Uterus (tissue), 4 donors: ENCODE results near the gene HDDC2. TPM values are rescaled to one million over a fixed set of nuclear protein-coding genes. Genes with fewer than 3 reads are reported as not detected.
A peak's percentile ranks its signal among the peaks of the same experiment; 100 is the strongest.

Experiments used
- DNase-seq, 2 donors: peaks; one replicate each; pipeline ENCODE4 v3.0.0-alpha.2; 2019 to 2020
- H3K27ac ChIP-seq, 2 donors: fragments of 200-600 bp; sonication (generic); 1 replicate in 1 of 2; 2 replicates in 1 of 2; pipeline ENCODE4 v1.5.1; 2016 to 2018
- H3K27me3 ChIP-seq, 2 donors: fragments of 200-600 bp; sonication (generic); one replicate each; pipeline ENCODE4 v1.5.1; 2018 to 2019; ENCODE audit warnings: control low read depth in 1 of 2
- H3K36me3 ChIP-seq, 2 donors: fragments of 200-600 bp; sonication (generic); one replicate each; pipeline ENCODE4 v1.5.1; 2019; ENCODE audit warnings: control low read depth in 1 of 2
- H3K4me1 ChIP-seq, 2 donors: fragments of 200-600 bp; sonication (generic); one replicate each; pipeline ENCODE4 v1.5.1; 2018 to 2019; ENCODE audit warnings: control low read depth in 1 of 2
- H3K4me3 ChIP-seq, 2 donors: fragments of 200-600 bp; sonication (generic); 1 replicate in 1 of 2; 2 replicates in 1 of 2; pipeline ENCODE4 v1.5.1; 2018 to 2019; ENCODE audit warnings: mild to moderate bottlenecking in 1 of 2
- H3K9me3 ChIP-seq, 2 donors: fragments of 200-600 bp; sonication (generic); one replicate each; pipeline ENCODE4 v1.5.1; 2019; ENCODE audit warnings: control low read depth in 1 of 2
- CTCF ChIP-seq, 4 experiments: fragments of 200-600 bp in 2 of 4; fragments of 450-650 bp in 2 of 4; sonication (generic) in 2 of 4; IDR thresholded peaks; one replicate each; pipeline ENCODE4 v1.5.1; 2016 to 2019; ENCODE audit warnings: antibody characterized with exemption in 4 of 4, mild to moderate bottlenecking in 2 of 4, moderate library complexity in 1 of 4
- POLR2A ChIP-seq, 2 donors: fragments of 450-650 bp; IDR thresholded peaks; one replicate each; pipeline ENCODE4 v1.6.1; 2016; ENCODE audit warnings: antibody characterized with exemption in 2 of 2, mild to moderate bottlenecking in 1 of 2, moderate library complexity in 1 of 2
- intact Hi-C: fragments of 100-400 bp; cut with DNase I; formaldehyde crosslinking; loops from one replicate; pipeline ENCODE4 v1.15.1; 2023; ENCODE audit warnings: low total_unique reads
- total RNA-seq, 4 donors: library from RNA; depleted of rRNA in 3 of 4; stranded (reverse); fragments of >200 nt in 3 of 4; gene quantifications; one replicate each; pipeline versions ENCODE4 v1.1.0 to v1.2.4, GENCODE V29; 2014 to 2023
- donor health status: DM: yes; HTN: yes; CAD: no.

The HDDC2 gene
- total RNA-seq, 4 donors from 2014 or later = 11.3 to 45.2 (median 36.0) TPM

- no peak for DNase-seq
- TF ChIP-seq POLR2A (IDR thresholded peaks at IDR 0.05) = no peak
- no peak overlapping the region for H3K27ac ChIP-seq
- H3K9me3 ChIP-seq = no peaks in the 10 kb centered on the region
- no peaks in the 10 kb centered on the region for H3K4me1 ChIP-seq
- intact Hi-C loops = no loop called here
- H3K27me3 ChIP-seq = no peaks in the 10 kb centered on the region
- no peaks in the 10 kb centered on the region for H3K36me3 ChIP-seq
- H3K4me3 ChIP-seq = no peak overlapping the region
Measured at GRCh38 chr6:125325586-125325985, 23.8 kb upstream of the HDDC2 start.

GRCh38 chr6:125323376-125323775 lies 21.6 kb upstream of the HDDC2 start:
- H3K27me3 ChIP-seq = no peaks in the 10 kb centered on the region
- no peaks in the 10 kb centered on the region for H3K4me1 ChIP-seq
- H3K9me3 ChIP-seq = no peaks in the 10 kb centered on the region
- no peak for TF ChIP-seq CTCF (IDR thresholded peaks at IDR 0.05)
- H3K36me3 ChIP-seq = no peaks in the 10 kb centered on the region
- H3K4me3 ChIP-seq = no peak overlapping the region
- intact Hi-C loops = no loop called here
- H3K27ac ChIP-seq = no peak overlapping the region
- DNase-seq = no peak

DNA sequence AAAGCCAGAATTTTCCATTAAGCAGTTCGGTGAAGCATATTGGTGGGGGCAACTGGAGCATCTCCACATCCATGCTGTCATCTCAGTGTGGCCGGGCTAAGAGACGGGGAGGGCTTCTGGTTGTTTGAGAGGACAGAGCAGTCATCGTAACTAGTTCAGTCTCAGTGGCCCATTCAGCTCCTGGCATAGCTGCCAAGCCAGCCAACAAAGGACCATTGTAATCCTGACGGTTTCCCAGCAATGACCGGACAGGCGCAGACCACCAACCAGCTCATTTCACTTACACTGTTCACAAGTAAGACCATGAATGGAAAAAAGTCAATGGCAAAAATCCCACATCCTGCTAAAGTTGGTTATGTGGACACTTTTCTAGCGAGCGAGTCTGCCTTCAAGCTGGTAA lies 14.9 kb upstream of the HDDC2 start:
- H3K27ac ChIP-seq = no peak overlapping the region
- no peaks in the 10 kb centered on the region for H3K27me3 ChIP-seq
- H3K9me3 ChIP-seq = no peaks in the 10 kb centered on the region
- H3K4me3 ChIP-seq = no peak overlapping the region
- intact Hi-C loops = no loop called here
- DNase-seq = no peak
- H3K4me1 ChIP-seq = no peaks in the 10 kb centered on the region
- no peaks in the 10 kb centered on the region for H3K36me3 ChIP-seq
- TF ChIP-seq CTCF (IDR thresholded peaks at IDR 0.05) (no peak), POLR2A (IDR thresholded peaks at IDR 0.05) (no peak)

DNA sequence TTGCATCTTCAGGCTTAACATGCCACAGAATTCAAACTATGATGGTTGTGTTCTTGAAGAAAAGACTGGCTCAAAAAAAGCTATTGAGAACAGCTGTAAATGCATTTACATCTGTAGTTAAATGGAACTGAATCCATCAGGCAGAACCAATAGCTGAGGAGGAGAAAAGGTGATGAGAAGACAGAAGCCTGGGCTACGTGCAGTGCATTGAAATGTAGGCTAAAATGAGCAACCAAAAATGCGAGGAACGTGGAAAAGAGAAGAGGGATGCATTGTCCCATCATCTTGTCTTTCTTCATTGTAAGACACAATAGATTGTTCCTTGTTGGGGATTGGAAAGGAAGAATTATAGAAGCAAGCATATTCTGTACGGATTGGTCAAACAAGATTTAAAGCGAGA lies 13.8 kb upstream of the HDDC2 start:
- TF ChIP-seq POLR2A (IDR thresholded peaks at IDR 0.05) (no peak), CTCF (IDR thresholded peaks at IDR 0.05) (no peak)

GRCh38 chr6:125314009-125314581 lies 12.3 kb upstream of the HDDC2 start:
- Histone ChIP-seq H3K9me3 (no peaks in the 10 kb centered on the region), H3K27me3 (no peaks in the 10 kb centered on the region), H3K4me1 (no peaks in the 10 kb centered on the region), H3K4me3 (no peak overlapping the region), H3K27ac (peak overlapping the region in 1 of 2 donors; percentile 21), H3K36me3 (no peaks in the 10 kb centered on the region)
- peak; percentile 37 to 55 for DNase-seq
- intact Hi-C loops = loop anchor here (5.0 kb wide), 1 partner anchor 453 kb away; no protein-coding TSS in a partner anchor
- TF ChIP-seq POLR2A (IDR thresholded peaks at IDR 0.05) (no peak), CTCF (IDR thresholded peaks at IDR 0.05) (peak; percentile 49 to 75 (median 68))

More for the DNA sequence above, 13.8 kb upstream of the HDDC2 start:
- no peaks in the 10 kb centered on the region for H3K4me1 ChIP-seq
- no peaks in the 10 kb centered on the region for H3K27me3 ChIP-seq
- no peaks in the 10 kb centered on the region for H3K9me3 ChIP-seq
- no peak for DNase-seq
- intact Hi-C loops = no loop called here
- H3K27ac ChIP-seq = no peak overlapping the region
- H3K36me3 ChIP-seq = no peaks in the 10 kb centered on the region
- no peak overlapping the region for H3K4me3 ChIP-seq

DNA sequence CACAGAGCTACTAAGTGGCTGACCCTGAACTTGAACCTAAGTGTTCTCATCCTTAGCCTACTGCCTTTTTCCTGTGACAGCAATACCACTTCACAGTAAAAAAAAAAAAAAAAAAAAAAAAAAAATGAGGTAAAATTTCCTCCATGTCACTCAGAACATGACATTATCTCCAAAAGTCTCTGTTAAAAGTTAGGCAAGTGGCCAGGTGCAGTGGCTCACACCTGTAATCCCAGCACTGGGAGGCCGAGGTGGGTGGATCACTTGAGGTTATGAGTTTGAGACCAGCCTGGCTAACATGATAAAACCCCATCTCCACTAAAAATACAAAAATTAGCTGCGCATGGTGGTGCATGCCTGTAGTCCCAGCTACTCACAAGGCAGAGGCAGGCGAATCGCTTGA lies 11.2 kb upstream of the HDDC2 start:
- Histone ChIP-seq H3K27me3 (no peaks in the 10 kb centered on the region), H3K27ac (no peak overlapping the region), H3K4me1 (no peaks in the 10 kb centered on the region), H3K36me3 (no peaks in the 10 kb centered on the region), H3K9me3 (no peaks in the 10 kb centered on the region), H3K4me3 (no peak overlapping the region)
- DNase-seq = no peak
- TF ChIP-seq POLR2A (IDR thresholded peaks at IDR 0.05) (no peak), CTCF (IDR thresholded peaks at IDR 0.05) (no peak)
- intact Hi-C loops = loop anchor here (5.0 kb wide), 1 partner anchor 454 kb away; no protein-coding TSS in a partner anchor
